Lung (tissue), 12 donors: Measurements from ENCODE around the gene ZBTB39. TPM values are rescaled to one million over a fixed set of nuclear protein-coding genes. Genes with fewer than 3 reads are reported as not detected.

Source experiments
- ATAC-seq: fragments of 200-7000 bp; cut with Tn5 transposase; one replicate; pipeline ENCODE4 v1.9.1; 2020; ENCODE audit warnings: moderate number of reproducible peaks; ENCODE audit not compliant: insufficient read depth, low FRiP score
- DNase-seq, 3 donors: peaks; one replicate each; pipeline ENCODE4 v3.0.0-alpha.2; 2013 to 2017
- H3K27ac ChIP-seq, 2 donors: one replicate each; pipeline ENCODE4 v1.5.1; 2013; ENCODE audit warnings: mild to moderate bottlenecking in 2 of 2, moderate library complexity in 2 of 2, control low read depth in 1 of 2, inconsistent platforms in 1 of 2, low read depth in 1 of 2, low read length in 1 of 2
- H3K27me3 ChIP-seq, 3 donors: one replicate each; pipeline ENCODE4 v1.5.1; 2013; ENCODE audit warnings: low read length in 2 of 3; ENCODE audit not compliant: control insufficient read depth in 3 of 3, insufficient read depth in 3 of 3
- H3K36me3 ChIP-seq, 4 donors: one replicate each; pipeline ENCODE4 v1.5.1; 2013; ENCODE audit warnings: low read length in 4 of 4, mild to moderate bottlenecking in 1 of 4, moderate library complexity in 1 of 4; ENCODE audit not compliant: control insufficient read depth in 4 of 4, insufficient read depth in 4 of 4
- H3K4me1 ChIP-seq, 5 donors: one replicate each; pipeline ENCODE4 v1.5.1; 2013; ENCODE audit warnings: low read length in 5 of 5, mild to moderate bottlenecking in 2 of 5, moderate library complexity in 1 of 5; ENCODE audit not compliant: control insufficient read depth in 5 of 5, insufficient read depth in 5 of 5
- H3K4me3 ChIP-seq: one replicate; pipeline ENCODE4 v1.5.1; 2013; ENCODE audit warnings: mild to moderate bottlenecking, control low read depth, moderate library complexity
- H3K9ac ChIP-seq, 2 donors: one replicate each; pipeline ENCODE4 v1.5.1; 2013; ENCODE audit warnings: low read length in 2 of 2, control low read depth in 1 of 2; ENCODE audit not compliant: insufficient read depth in 1 of 2
- H3K9me3 ChIP-seq, 4 donors: one replicate each; pipeline ENCODE4 v1.5.1; 2013; ENCODE audit warnings: low read length in 3 of 4, mild to moderate bottlenecking in 1 of 4, moderate library complexity in 1 of 4; ENCODE audit not compliant: control insufficient read depth in 4 of 4, insufficient read depth in 3 of 4
- WGBS, 2 donors: extraction: QIAGEN DNeasy Blood & Tissue Kit; methylation state at CpG; one replicate each; pipeline ENCODE4 v1.1.7; 2013; 5-methylcytosine and 5-hydroxymethylcytosine counted together
- polyA plus RNA-seq, 2 donors: library from polyadenylated mRNA; stranded (reverse); fragments of 200-250 nt; gene quantifications; one replicate each; pipeline ENCODE4 v1.2.1, GENCODE V29; 2013
- total RNA-seq, 2 donors: library from RNA; depleted of rRNA in 1 of 2; stranded (reverse); fragments of >200 nt in 1 of 2; gene quantifications; one replicate each; pipeline ENCODE4 v1.2.1, GENCODE V29; 2014 to 2021
- TF ChIP-seq, protein P1 (sequence below): IDR thresholded peaks from 2 replicates; pipeline ENCODE4 v1.5.1; 2012; ENCODE audit warnings: mild to moderate bottlenecking; ENCODE audit errors: control extremely low read depth, extremely low read depth
- donor health status: control.
- donor health status: control.
- donor health status: Bipolar disorder and iron deficiency.
- donor health status: healthy.
- donor health status: DM: yes; HTN: yes; CAD: no.

The ZBTB39 gene
- total and polyA plus RNA-seq, 4 donors, result 2.2 to 9.1 (median 4.5) TPM

DNA sequence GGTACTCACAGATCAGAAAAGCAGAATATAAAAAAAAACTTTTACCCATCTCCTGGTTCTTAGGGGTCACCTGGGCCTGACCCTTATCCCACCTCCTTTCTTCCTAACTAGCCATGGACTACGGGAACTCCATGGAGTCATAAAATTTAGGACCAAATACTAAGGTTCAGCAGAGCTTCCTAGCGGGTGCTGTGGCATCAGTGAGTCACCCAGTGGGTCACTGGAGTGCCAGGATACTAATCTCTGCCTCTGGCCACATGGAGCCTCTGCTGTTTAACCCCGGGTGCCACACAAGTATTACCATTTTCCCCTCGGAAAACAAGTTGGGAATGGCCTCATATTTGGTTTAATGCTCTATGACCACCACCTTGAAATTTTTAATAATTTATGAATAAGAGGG, 6.9 kb downstream of the ZBTB39 start:
- no peaks in the 10 kb centered on the region for H3K27me3 ChIP-seq
- no peak overlapping the region for H3K4me3 ChIP-seq
- ATAC-seq, result no peak
- peaks cover 0 to 16% (median 0%) of the 10 kb centered on the region in 5 donors for H3K4me1 ChIP-seq
- DNase-seq, result no peak
- no peaks in the 10 kb centered on the region for H3K9me3 ChIP-seq
- H3K36me3 ChIP-seq, result peaks cover 0 to 25% (median 22%) of the 10 kb centered on the region in 4 donors
- H3K9ac ChIP-seq, result no peak overlapping the region
- TF ChIP-seq, protein P1, sequence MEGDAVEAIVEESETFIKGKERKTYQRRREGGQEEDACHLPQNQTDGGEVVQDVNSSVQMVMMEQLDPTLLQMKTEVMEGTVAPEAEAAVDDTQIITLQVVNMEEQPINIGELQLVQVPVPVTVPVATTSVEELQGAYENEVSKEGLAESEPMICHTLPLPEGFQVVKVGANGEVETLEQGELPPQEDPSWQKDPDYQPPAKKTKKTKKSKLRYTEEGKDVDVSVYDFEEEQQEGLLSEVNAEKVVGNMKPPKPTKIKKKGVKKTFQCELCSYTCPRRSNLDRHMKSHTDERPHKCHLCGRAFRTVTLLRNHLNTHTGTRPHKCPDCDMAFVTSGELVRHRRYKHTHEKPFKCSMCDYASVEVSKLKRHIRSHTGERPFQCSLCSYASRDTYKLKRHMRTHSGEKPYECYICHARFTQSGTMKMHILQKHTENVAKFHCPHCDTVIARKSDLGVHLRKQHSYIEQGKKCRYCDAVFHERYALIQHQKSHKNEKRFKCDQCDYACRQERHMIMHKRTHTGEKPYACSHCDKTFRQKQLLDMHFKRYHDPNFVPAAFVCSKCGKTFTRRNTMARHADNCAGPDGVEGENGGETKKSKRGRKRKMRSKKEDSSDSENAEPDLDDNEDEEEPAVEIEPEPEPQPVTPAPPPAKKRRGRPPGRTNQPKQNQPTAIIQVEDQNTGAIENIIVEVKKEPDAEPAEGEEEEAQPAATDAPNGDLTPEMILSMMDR, result no peak
- no peak overlapping the region for H3K27ac ChIP-seq
- 89 to 94% methylated on average over 4 of the region's 4 CpGs for WGBS, 2 donors

DNA sequence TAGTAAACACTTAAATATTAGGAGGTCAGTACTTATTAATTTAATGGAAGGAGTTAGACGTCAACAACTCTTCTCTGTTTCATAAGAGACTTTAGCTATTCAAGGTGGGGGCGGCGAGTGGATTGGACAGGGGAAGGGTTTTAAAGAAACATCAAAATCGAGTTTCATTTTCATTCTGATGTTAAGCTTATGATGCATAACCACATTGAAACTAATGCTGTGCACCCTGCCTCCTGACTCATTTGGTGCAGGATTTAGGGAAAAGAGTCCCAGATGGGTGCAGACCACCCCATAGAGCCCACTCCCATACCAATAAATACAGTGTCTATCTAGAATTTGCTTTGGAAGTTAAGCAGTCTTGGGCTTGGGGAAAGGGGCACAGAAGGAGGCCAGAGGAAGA, 7.4 kb downstream of the ZBTB39 start:
- Histone ChIP-seq H3K36me3 (peaks cover 0 to 23% (median 18%) of the 10 kb centered on the region in 4 donors), H3K27ac (no peak overlapping the region), H3K9ac (no peak overlapping the region), H3K27me3 (no peaks in the 10 kb centered on the region), H3K9me3 (no peaks in the 10 kb centered on the region), H3K4me3 (no peak overlapping the region), H3K4me1 (peaks cover 0 to 18% (median 0%) of the 10 kb centered on the region in 5 donors)
- 56 to 75% methylated on average over 4 of the region's 4 CpGs for WGBS, 2 donors
- DNase-seq (no peak), ATAC-seq (no peak)
- TF ChIP-seq, protein P1, result no peak

DNA sequence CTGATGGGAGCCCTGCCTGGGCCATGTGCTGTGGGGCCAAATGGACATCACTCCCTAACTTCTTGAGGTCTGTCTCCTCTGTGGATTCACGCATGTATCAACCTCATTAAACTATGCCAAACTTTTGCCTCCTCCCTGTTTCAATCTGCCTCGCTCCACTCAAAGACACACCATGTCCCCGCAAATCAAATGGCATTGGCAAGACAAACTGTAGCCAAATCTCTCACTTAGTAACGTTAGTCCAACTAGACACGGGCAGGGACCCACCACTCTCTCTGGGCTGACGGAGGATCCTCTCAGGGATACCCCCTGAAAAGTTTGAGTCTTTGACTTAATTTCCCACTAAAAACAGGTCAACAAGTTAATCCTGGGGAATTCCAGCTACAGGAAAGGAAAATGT, 8.0 kb downstream of the ZBTB39 start:
- ATAC-seq (no peak), DNase-seq (no peak)
- Histone ChIP-seq H3K27ac (no peak overlapping the region), H3K4me3 (no peak overlapping the region), H3K27me3 (no peaks in the 10 kb centered on the region), H3K36me3 (peaks cover 0 to 16% (median 14%) of the 10 kb centered on the region in 4 donors), H3K9ac (no peak overlapping the region), H3K4me1 (peaks cover 0 to 18% (median 0%) of the 10 kb centered on the region in 5 donors), H3K9me3 (no peaks in the 10 kb centered on the region)
- TF ChIP-seq, protein P1, result no peak
- 93 to 95% methylated on average over 6 of the region's 6 CpGs for WGBS, 2 donors

DNA sequence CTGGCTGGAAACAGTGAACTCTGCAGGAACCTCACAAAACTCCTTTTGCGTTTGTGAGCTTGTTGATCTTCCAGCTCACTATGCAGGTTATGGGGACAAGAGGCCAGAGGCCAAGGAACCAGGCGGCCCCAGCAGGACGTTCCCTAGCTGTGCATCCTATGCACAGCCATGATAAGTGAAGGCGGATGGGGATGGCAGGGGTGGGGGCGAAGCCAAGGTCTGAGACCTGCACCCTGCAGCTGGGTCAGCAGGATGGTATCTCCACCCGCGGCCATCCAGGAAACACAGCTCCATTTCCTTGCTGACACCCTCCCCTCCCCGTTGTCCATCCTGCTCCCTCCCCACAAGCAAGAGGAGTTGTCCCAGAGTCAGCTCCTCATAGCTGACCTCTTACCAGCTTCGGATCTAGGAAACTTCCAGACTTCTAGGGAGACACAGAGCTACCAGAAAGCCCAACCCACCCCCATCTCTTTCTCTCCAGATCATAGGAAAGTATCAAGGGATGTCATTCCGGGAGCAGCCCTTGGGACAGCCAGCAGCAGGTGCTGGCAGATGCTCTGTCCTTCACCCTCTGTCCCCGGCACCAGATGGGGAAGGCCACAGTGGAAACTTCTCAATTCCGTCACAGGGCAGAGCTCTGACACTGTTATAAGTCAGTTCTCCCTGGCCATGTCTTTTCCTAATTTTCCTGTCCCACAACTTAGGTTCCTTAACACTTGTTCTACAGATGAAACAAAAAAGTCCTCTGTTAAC, 9.4 kb downstream of the ZBTB39 start:
- no peak for ATAC-seq
- Histone ChIP-seq H3K4me1 (peaks cover 0 to 18% (median 0%) of the 10 kb centered on the region in 5 donors), H3K27ac (no peak overlapping the region), H3K9me3 (no peaks in the 10 kb centered on the region), H3K36me3 (peaks cover 0 to 11% (median 3%) of the 10 kb centered on the region in 4 donors), H3K27me3 (no peaks in the 10 kb centered on the region), H3K4me3 (no peak overlapping the region), H3K9ac (no peak overlapping the region)
- TF ChIP-seq, protein P1, result no peak
- peak in 2 of 3 donors; percentile 4 to 33 for DNase-seq
- 64 to 80% methylated on average over 11 to 12 of the region's 12 CpGs for WGBS, 2 donors
